Peyer's patch (tissue), 4 donors: ENCODE results near the gene IFFO2. TPM values are rescaled to one million over a fixed set of nuclear protein-coding genes. Genes with fewer than 3 reads are reported as not detected.
"Not testable (repeated sequence)": the region's sequence is repeated elsewhere in the genome, so short reads cannot be mapped to it uniquely, and the experiment has no call there.

Source experiments
- DNase-seq, 3 donors: peaks; one replicate each; pipeline ENCODE4 v3.0.0-alpha.2; 2017 to 2019
- H3K27ac ChIP-seq, 4 donors: fragments of 200-600 bp; sonication (generic); one replicate each; pipeline ENCODE4 v1.5.1; 2016 to 2019
- H3K27me3 ChIP-seq, 2 donors: fragments of 200-600 bp; sonication (generic); one replicate each; pipeline ENCODE4 v1.5.1; 2019
- H3K36me3 ChIP-seq, 3 donors: fragments of 200-600 bp; sonication (generic); one replicate each; pipeline ENCODE4 v1.5.1; 2016 to 2019
- H3K4me1 ChIP-seq, 4 donors: fragments of 200-600 bp; sonication (generic); one replicate each; pipeline ENCODE4 v1.5.1; 2016 to 2019
- H3K4me3 ChIP-seq, 4 donors: fragments of 200-600 bp; sonication (generic); 1 replicate in 3 of 4; 2 replicates in 1 of 4; pipeline ENCODE4 v1.5.1; 2016 to 2019; ENCODE audit warnings: mild to moderate bottlenecking in 1 of 4
- H3K9me3 ChIP-seq, 4 donors: fragments of 200-600 bp; sonication (generic); one replicate each; pipeline ENCODE4 v1.5.1; 2016 to 2019; ENCODE audit warnings: mild to moderate bottlenecking in 1 of 4
- POLR2A ChIP-seq, 2 donors: fragments of 450-650 bp; IDR thresholded peaks; one replicate each; pipeline ENCODE4 v1.5.1; 2017; ENCODE audit warnings: antibody characterized with exemption in 2 of 2, mild to moderate bottlenecking in 2 of 2, moderate library complexity in 2 of 2
- total RNA-seq, 4 donors: library from RNA; depleted of rRNA; stranded (reverse); fragments of >200 nt; gene quantifications; one replicate each; pipeline ENCODE4 v1.1.0, GENCODE V29; 2016
- TF ChIP-seq, protein P1 (sequence below), 6 experiments: fragments of 450-650 bp in 4 of 6; fragments of 200-600 bp in 2 of 6; sonication (generic) in 1 of 6; IDR thresholded peaks; one replicate each; pipeline ENCODE4 v1.5.1; 2017 to 2019; ENCODE audit warnings: antibody characterized with exemption in 6 of 6, mild to moderate bottlenecking in 3 of 6, moderate library complexity in 1 of 6

The IFFO2 gene
- total RNA-seq, 4 donors from 2014 or later, result 1.9 to 14.9 (median 3.8) TPM

DNA sequence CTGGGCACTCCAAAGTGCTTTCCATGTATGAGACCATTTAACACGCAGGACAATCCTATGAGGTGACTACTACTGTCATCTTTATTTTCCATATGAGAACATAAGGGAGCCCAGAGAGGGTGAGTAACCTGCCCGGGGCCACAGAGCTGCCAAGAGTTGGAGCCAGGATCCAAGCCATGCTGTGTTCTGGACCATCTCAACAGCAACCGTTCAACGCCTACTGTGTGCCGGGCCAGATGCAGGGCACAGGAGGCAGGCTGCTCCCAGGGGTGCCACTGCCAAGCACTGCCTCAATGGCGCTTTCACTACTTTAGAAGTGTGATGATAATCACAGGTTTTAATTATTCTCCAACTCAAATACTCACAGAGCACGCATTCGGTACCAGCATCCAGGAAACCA, 57.9 kb downstream of the IFFO2 start:
- no peaks in the 10 kb centered on the region for H3K9me3 ChIP-seq
- no peak for TF ChIP-seq POLR2A (IDR thresholded peaks at IDR 0.05)
- TF ChIP-seq, protein P1, sequence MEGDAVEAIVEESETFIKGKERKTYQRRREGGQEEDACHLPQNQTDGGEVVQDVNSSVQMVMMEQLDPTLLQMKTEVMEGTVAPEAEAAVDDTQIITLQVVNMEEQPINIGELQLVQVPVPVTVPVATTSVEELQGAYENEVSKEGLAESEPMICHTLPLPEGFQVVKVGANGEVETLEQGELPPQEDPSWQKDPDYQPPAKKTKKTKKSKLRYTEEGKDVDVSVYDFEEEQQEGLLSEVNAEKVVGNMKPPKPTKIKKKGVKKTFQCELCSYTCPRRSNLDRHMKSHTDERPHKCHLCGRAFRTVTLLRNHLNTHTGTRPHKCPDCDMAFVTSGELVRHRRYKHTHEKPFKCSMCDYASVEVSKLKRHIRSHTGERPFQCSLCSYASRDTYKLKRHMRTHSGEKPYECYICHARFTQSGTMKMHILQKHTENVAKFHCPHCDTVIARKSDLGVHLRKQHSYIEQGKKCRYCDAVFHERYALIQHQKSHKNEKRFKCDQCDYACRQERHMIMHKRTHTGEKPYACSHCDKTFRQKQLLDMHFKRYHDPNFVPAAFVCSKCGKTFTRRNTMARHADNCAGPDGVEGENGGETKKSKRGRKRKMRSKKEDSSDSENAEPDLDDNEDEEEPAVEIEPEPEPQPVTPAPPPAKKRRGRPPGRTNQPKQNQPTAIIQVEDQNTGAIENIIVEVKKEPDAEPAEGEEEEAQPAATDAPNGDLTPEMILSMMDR (IDR thresholded peaks at IDR 0.05), result no peak
- H3K4me3 ChIP-seq, result no peak overlapping the region
- DNase-seq, result no peak
- no peaks in the 10 kb centered on the region for H3K36me3 ChIP-seq
- H3K4me1 ChIP-seq, result peaks cover 0 to 17% (median 6%) of the 10 kb centered on the region in 4 donors
- H3K27ac ChIP-seq, result no peak overlapping the region
- no peaks in the 10 kb centered on the region for H3K27me3 ChIP-seq

DNA sequence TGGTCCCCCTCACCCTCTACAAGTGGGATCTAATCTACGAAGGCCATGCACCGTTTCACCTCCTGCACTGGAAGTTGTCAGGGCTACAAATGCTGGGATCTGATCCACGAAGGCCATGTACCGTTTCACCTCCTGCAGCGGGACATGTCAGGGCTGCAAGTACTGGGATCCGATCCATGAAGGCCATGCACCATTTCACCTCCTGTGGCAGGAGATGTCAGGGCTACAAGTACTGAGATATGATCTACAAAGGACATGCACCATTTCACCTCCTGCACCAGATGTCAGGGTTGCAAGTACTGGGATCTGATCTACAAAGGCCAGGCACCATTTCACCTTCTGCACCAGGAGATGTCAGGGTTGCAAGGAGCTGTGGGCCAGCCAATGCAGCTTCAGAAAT, 61.2 kb downstream of the IFFO2 start:
- H3K9me3 ChIP-seq, result no peaks in the 10 kb centered on the region
- H3K36me3 ChIP-seq, result no peaks in the 10 kb centered on the region
- H3K27me3 ChIP-seq, result no peaks in the 10 kb centered on the region
- TF ChIP-seq, protein P1 (IDR thresholded peaks at IDR 0.05), result no peak
- no peak for TF ChIP-seq POLR2A (IDR thresholded peaks at IDR 0.05)
- no peak for DNase-seq
- no peaks in the 10 kb centered on the region for H3K4me1 ChIP-seq
- no peak overlapping the region for H3K27ac ChIP-seq
- no peak overlapping the region for H3K4me3 ChIP-seq

DNA sequence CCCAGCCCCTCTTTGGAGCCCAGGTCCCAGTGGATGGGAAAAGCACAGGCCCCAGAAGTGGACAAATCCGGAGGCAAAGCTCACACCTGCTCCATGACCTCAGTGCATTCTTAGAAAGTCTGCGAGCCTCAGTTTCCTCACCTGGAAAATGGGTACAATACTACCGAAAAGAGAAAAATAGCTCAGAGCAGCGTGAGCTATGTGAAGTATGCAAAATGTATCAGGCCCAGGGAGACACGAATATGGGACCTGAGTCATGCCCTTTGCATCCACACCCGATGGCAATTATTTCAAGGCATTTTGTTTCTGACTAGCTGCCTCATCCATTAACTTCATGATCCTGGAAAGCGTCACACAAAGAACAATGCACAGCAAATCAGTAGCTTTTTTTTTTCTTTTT, 63.4 kb downstream of the IFFO2 start:
- no peaks in the 10 kb centered on the region for H3K4me1 ChIP-seq
- H3K4me3 ChIP-seq, result no peak overlapping the region
- H3K27me3 ChIP-seq, result no peaks in the 10 kb centered on the region
- TF ChIP-seq POLR2A (IDR thresholded peaks at IDR 0.05), result no peak
- TF ChIP-seq, protein P1 (IDR thresholded peaks at IDR 0.05), result no peak
- no peaks in the 10 kb centered on the region for H3K36me3 ChIP-seq
- H3K27ac ChIP-seq, result no peak overlapping the region
- no peak for DNase-seq
- H3K9me3 ChIP-seq, result no peaks in the 10 kb centered on the region

DNA sequence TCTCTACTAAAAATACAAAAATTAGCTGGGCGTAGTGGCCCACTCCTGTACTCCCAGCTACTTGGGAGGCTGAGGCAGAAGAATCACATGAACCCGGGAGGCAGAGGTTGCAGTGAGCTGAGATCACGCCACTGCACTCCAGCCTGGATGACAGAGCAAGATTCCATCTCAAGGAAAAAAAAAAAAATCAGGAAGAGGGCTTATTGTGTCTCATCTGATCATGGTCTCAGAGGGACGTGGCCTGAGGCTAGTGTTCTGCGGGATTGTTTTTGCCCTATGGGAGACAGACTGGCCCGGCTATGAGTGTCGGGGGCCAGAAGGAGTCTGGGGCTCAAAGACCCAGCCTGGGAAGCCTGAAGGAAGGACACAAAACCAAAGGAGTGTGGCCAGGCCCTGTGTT, 64.6 kb downstream of the IFFO2 start:
- DNase-seq, H3K27ac ChIP-seq, H3K36me3 ChIP-seq, H3K27me3 ChIP-seq, H3K9me3 ChIP-seq, H3K4me3 ChIP-seq, H3K4me1 ChIP-seq: not testable (repeated sequence)

DNA sequence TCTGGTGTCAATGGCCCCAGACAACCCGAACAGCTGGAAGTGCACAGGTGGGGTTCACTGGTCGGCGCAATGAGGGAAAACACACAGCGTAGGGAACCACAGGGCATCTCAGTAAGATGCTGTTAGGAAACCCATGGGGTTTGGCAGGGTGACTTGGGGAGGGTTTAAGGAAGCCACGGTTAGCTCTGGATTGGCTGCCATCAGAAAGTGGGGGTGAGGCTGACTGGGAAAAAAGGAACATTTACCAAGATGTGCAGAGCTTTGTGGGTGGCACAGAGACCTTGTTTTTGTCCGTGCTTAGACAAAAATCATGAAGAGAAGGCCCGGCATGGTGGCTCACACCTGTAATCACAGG, 65.1 kb downstream of the IFFO2 start:
- Histone ChIP-seq H3K27me3 (no peaks in the 10 kb centered on the region), H3K36me3 (no peaks in the 10 kb centered on the region), H3K4me3 (no peak overlapping the region), H3K27ac (no peak overlapping the region), H3K4me1 (no peaks in the 10 kb centered on the region), H3K9me3 (no peaks in the 10 kb centered on the region)
- TF ChIP-seq, protein P1 (IDR thresholded peaks at IDR 0.05), result no peak
- no peak for TF ChIP-seq POLR2A (IDR thresholded peaks at IDR 0.05)
- no peak for DNase-seq

DNA sequence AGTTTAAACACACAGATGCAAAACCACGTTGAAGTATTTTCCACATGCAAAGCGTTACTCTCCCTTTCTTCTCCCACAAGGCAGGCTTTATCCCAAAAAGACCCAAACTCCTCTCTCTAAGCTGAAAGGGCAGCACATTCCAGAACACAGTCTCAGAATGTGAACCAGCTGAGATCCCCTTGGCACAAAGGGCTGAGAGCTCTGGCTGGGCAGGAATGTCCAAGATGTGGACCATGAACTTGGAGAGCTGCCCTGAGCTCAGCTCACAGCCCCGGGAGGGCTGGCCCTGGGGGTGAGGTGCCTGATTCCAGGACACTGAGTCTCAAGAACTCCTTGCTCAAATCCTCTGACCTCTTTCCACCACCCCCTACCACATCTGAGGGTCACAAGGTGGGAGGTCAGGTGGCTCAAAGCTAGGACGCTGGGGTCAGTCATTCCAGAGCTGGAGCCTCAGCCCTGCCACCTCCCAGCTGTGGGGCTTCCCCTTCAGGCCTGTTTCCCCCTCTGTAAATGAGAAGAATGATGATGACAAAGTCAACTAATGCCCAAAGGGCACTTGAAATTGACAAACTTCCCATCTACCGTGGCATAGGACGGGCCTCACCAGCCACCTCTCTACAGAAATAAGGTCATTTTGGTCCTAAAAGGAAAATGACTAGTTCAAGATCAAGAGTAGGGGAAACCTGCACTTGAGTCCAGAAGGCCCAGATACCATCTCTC, 65.6 kb downstream of the IFFO2 start:
- no peak for DNase-seq
- no peaks in the 10 kb centered on the region for H3K27me3 ChIP-seq

More for the DNA sequence above, 65.6 kb downstream of the IFFO2 start:
- Histone ChIP-seq H3K9me3 (no peaks in the 10 kb centered on the region), H3K36me3 (no peaks in the 10 kb centered on the region), H3K4me3 (no peak overlapping the region), H3K4me1 (no peaks in the 10 kb centered on the region), H3K27ac (no peak overlapping the region)
- TF ChIP-seq, protein P1 (IDR thresholded peaks at IDR 0.05), result no peak
- no peak for TF ChIP-seq POLR2A (IDR thresholded peaks at IDR 0.05)
